Smooth muscle cell (in vitro differentiated cells): Measurements from ENCODE around the gene ADAMTS16. TPM values are rescaled to one million over a fixed set of nuclear protein-coding genes. Genes with fewer than 3 reads are reported as not detected.

Experiments used
- DNase-seq: peaks from one replicate; lab custom pipeline; 2025; ENCODE audit not compliant: unreplicated experiment; lab: John Stamatoyannopoulos, UW
- H2AFZ ChIP-seq: fragments of 200-600 bp; sonication (generic); 2 replicates; pipeline ENCODE4 v1.6.0; 2016; ENCODE audit warnings: antibody characterized with exemption, low read depth, mild to moderate bottlenecking
- H3F3A ChIP-seq: fragments of 200-600 bp; sonication (generic); 2 replicates; pipeline ENCODE4 v1.6.0; 2017; ENCODE audit warnings: antibody characterized with exemption, low read depth
- H3K27ac ChIP-seq: fragments of 200-600 bp; sonication (generic); 2 replicates; pipeline ENCODE4 v1.5.1; 2016; ENCODE audit warnings: low read depth, mild to moderate bottlenecking
- H3K27me3 ChIP-seq: fragments of 200-600 bp; sonication (generic); 2 replicates; pipeline ENCODE4 v1.6.1; 2016; ENCODE audit warnings: low read depth, mild to moderate bottlenecking
- H3K36me3 ChIP-seq: fragments of 200-600 bp; sonication (generic); 2 replicates; pipeline ENCODE4 v1.5.1; 2016; ENCODE audit warnings: low read depth
- H3K4me1 ChIP-seq: fragments of 200-600 bp; sonication (generic); 2 replicates; pipeline ENCODE4 v1.5.1; 2016; ENCODE audit warnings: low read depth
- H3K4me2 ChIP-seq: fragments of 200-600 bp; sonication (generic); 2 replicates; pipeline ENCODE4 v1.6.0; 2016; ENCODE audit warnings: mild to moderate bottlenecking
- H3K4me3 ChIP-seq: fragments of 200-600 bp; sonication (generic); 2 replicates; pipeline ENCODE4 v1.5.1; 2016; ENCODE audit warnings: mild to moderate bottlenecking
- H3K79me2 ChIP-seq: fragments of 200-600 bp; sonication (generic); 2 replicates; pipeline ENCODE4 v1.6.0; 2016; ENCODE audit warnings: low read depth, mild to moderate bottlenecking
- H3K9ac ChIP-seq: fragments of 200-600 bp; sonication (generic); 2 replicates; pipeline ENCODE4 v1.6.0; 2016; ENCODE audit warnings: low read depth
- H3K9me3 ChIP-seq: fragments of 200-600 bp; sonication (generic); replicated peaks from 2 replicates; pipeline ENCODE4 v1.5.1; 2016; ENCODE audit warnings: low read depth
- H4K20me1 ChIP-seq: fragments of 200-600 bp; sonication (generic); 2 replicates; pipeline ENCODE4 v1.6.0; 2016; ENCODE audit warnings: low read depth
- WGBS: methylation state at CpG from one replicate; pipeline ENCODE4 v1.1.7; 2016; ENCODE audit warnings: low lambda C conversion rate; 5-methylcytosine and 5-hydroxymethylcytosine counted together
- polyA plus RNA-seq: library from polyadenylated mRNA; unstranded; fragments of >200 nt; fragmentation: Nextera tagmentation; extraction: Ambion mirVana; gene quantifications from 2 replicates; pipeline ENCODE4 v1.2.1, GENCODE V29; 2016
- total RNA-seq: library from RNA; depleted of rRNA; stranded (reverse); fragments of >200 nt; gene quantifications from 2 replicates; pipeline ENCODE4 v1.2.3, GENCODE V29; 2014
- TF ChIP-seq, protein P1 (sequence below): fragments of 200-600 bp; sonication (generic); IDR thresholded peaks from 2 replicates; pipeline ENCODE4 v1.5.1; 2017; ENCODE audit warnings: borderline replicate concordance, mild to moderate bottlenecking, antibody characterized with exemption; ENCODE audit not compliant: insufficient read depth, poor library complexity, severe bottlenecking

The ADAMTS16 gene
- total and polyA plus RNA-seq, 2 experiments from 2014 or later, result 4.7 to 6.2 TPM

DNA sequence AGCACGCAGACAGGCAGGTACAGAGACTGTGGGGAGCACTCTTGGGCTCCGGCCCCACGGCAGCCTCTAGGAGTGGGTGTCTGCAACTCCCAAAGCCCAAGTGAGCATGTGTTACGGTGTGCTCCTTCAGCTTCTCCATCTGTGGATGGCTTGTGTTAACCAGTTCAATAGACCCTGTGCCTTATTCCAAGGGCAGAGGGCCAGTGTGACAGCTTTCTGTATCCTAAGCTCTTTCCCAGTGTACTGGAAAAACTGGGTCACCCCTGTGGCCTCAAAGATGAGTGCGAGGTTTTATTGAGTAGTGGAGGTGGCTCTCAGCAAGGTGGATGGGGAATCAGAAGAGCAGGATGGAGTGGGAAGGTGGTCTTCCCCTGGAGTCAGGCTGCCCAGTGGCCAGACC is 78.3 kb downstream of the ADAMTS16 start:
- Histone ChIP-seq H3K4me1 (no peaks in the 10 kb centered on the region), H3K4me3 (no peak overlapping the region), H3K4me2 (no peak overlapping the region), H3K9ac (no peak overlapping the region), H3K36me3 (no peaks in the 10 kb centered on the region), H3K27ac (no peak overlapping the region), H3K27me3 (no peaks in the 10 kb centered on the region), H2AFZ (no peak overlapping the region), H4K20me1 (no peaks in the 10 kb centered on the region), H3F3A (no peaks in the 10 kb centered on the region), H3K79me2 (no peaks in the 10 kb centered on the region), H3K9me3 (no peaks in the 10 kb centered on the region)
- DNase-seq, result no peak
- TF ChIP-seq, protein P1, sequence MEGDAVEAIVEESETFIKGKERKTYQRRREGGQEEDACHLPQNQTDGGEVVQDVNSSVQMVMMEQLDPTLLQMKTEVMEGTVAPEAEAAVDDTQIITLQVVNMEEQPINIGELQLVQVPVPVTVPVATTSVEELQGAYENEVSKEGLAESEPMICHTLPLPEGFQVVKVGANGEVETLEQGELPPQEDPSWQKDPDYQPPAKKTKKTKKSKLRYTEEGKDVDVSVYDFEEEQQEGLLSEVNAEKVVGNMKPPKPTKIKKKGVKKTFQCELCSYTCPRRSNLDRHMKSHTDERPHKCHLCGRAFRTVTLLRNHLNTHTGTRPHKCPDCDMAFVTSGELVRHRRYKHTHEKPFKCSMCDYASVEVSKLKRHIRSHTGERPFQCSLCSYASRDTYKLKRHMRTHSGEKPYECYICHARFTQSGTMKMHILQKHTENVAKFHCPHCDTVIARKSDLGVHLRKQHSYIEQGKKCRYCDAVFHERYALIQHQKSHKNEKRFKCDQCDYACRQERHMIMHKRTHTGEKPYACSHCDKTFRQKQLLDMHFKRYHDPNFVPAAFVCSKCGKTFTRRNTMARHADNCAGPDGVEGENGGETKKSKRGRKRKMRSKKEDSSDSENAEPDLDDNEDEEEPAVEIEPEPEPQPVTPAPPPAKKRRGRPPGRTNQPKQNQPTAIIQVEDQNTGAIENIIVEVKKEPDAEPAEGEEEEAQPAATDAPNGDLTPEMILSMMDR, result no peak
- 95% methylated on average over 5 of the region's 5 CpGs for WGBS

- H3K4me3 ChIP-seq, result no peak overlapping the region
- H3K4me2 ChIP-seq, result no peak overlapping the region
- H3K9me3 ChIP-seq, result no peaks in the 10 kb centered on the region
- no peak overlapping the region for H3K9ac ChIP-seq
- no peaks in the 10 kb centered on the region for H3K27me3 ChIP-seq
- no peak overlapping the region for H2AFZ ChIP-seq
- 97% methylated on average over 3 of the region's 3 CpGs for WGBS
- H3F3A ChIP-seq, result no peaks in the 10 kb centered on the region
- TF ChIP-seq, protein P1, result no peak
- H3K27ac ChIP-seq, result no peak overlapping the region
- no peaks in the 10 kb centered on the region for H3K36me3 ChIP-seq
- no peaks in the 10 kb centered on the region for H3K4me1 ChIP-seq
- H3K79me2 ChIP-seq, result no peaks in the 10 kb centered on the region
- DNase-seq, result no peak
- no peaks in the 10 kb centered on the region for H4K20me1 ChIP-seq
Measured at GRCh38 chr5:5219541-5219940, 79.4 kb downstream of the ADAMTS16 start.

GRCh38 chr5:5220901-5221631 is 80.9 kb downstream of the ADAMTS16 start:
- WGBS, result 89% methylated on average over 14 of the region's 14 CpGs
- no peak for DNase-seq

More at GRCh38 chr5:5220901-5221631, 80.9 kb downstream of the ADAMTS16 start:
- no peaks in the 10 kb centered on the region for H3K4me1 ChIP-seq
- H3K9me3 ChIP-seq, result no peaks in the 10 kb centered on the region
- H3K79me2 ChIP-seq, result no peaks in the 10 kb centered on the region
- H3K4me3 ChIP-seq, result no peak overlapping the region
- H3K27me3 ChIP-seq, result no peaks in the 10 kb centered on the region
- H3K4me2 ChIP-seq, result no peak overlapping the region
- H4K20me1 ChIP-seq, result no peaks in the 10 kb centered on the region
- H2AFZ ChIP-seq, result no peak overlapping the region
- TF ChIP-seq, protein P1, result no peak
- H3K36me3 ChIP-seq, result no peaks in the 10 kb centered on the region
- no peaks in the 10 kb centered on the region for H3F3A ChIP-seq
- no peak overlapping the region for H3K9ac ChIP-seq
- H3K27ac ChIP-seq, result no peak overlapping the region
